Embryonic facial prominence (tissue), 1 donor: ENCODE results near the gene PKN3.
"Not testable (repeated sequence)": the region's sequence is repeated elsewhere in the genome, so short reads cannot be mapped to it uniquely, and the experiment has no call there.

Source experiments
- DNase-seq: peaks from one replicate; pipeline ENCODE4 v3.0.0-alpha.2; 2016; ENCODE audit errors: extremely low spot score

The PKN3 gene

GRCh38 chr9:128702445-128702948 is at the start of gene PKN3:
PKN3 (plus strand) TSS chr9:128702503; CDS start chr9:128702916, 413 bp downstream.
- peak; percentile 49 for DNase-seq

DNA sequence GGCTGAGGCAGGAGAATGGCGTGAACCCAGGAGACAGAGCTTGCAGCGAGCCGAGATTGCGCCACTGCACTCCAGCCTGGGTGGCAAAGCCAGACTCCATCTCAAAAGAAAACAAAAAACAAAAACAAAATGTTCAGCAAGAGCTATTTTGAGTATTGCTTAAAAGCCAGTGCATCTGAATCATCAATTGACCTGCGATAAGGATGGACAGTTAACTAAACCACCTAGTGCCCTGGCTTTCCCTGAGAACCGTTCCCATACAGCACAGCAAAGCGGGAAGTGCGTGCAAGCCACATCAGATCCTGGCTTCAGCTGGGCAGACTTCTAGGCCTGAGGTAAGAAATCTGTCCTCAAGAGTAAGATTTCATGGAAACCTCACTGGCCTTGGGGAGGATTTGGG is 48.4 kb upstream of the PKN3 start:
- DNase-seq = no peak

GRCh38 chr9:128654481-128654880 is 47.8 kb upstream of the PKN3 start:
- no peak for DNase-seq

DNA sequence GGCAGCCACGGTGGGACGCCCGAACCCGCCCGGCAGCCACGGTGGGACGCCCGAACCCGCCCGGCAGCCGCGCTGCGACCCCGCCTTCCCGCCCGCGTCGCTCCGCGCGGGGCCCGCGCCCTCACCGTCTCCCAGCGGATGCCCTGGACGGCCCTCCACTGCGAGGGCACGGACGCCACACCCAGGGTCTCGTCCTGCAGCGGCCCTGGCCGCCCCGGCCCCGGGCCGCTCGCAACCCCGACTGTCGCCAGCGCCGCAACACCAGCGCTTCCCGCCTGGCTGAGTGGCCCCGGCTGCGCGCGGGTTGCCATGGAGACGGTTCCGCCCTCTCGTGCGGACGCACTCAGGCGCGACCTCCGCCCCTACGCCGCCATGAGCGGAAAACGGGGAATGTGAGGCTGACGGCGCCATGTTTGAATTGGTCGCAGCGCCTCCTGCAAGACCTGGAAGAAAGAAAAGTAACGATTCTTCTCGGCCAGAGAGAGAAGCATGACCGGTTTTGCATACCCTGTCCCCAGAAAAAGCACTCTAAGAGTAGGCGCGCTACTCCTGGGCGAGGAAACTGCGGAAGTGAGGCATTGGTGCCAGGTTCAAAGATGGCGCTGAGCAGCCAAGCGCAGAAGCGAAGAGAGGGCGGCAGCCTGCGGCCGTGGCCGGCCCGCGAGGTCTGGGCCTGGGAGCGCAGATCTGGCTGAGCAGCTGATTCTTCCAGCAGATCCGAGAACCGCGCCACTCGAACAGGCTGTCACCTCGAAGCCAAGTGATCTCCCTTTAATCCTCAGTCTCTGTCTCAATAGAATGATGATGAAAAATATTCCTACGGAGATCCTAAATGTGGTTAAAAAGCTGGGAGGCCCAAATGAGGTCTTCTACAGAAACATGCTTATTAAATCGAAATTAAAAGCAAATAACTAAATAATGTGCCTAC is 45.6 kb upstream of the PKN3 start, which contains the start of gene DYNC2I2:
DYNC2I2 (minus strand) TSS at position 432 of the 928 bp plus-strand sequence; CDS start at position 311, 121 bp downstream.
- DNase-seq = peak; percentile 84

DNA sequence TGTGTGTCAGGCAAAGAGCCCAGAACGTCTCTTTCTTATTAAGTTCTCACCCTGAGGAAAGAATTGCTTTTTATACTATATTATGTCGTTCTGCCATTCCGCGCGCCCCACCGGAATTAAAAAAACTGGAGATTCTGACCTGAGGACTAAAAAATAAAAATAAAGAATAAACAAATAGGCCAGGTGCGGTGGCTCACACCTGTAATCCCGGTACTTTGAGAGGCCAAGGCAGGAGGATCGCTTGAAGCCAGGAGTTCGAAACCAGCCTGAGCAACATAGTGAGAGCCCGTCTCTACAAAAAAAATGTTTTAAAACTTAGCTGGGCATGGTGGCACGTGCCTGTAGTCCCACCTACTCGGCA is 45.0 kb upstream of the PKN3 start:
- no peak for DNase-seq

DNA sequence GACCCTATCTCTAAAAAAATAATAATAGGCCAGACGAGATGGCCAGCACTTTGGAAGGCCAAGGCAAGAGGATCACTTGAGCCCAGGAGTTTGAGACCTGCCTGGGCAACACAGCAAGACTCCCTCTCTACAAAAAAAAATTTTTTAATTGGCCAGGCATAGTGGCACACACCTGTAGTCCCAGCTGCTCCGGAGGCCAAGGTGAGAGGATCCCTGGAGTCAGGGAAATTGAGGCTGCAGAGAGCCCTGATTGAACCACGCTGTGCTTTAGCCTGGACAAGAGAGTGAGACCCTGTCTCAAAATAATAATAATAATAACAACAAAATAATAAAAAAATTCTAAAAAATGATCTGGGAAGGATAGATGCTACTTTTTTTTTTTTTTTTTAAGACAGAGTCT is 44.5 kb upstream of the PKN3 start:
- no peak for DNase-seq

GRCh38 chr9:128666481-128666941 is 35.8 kb upstream of the PKN3 start:
- not testable (repeated sequence) for DNase-seq

DNA sequence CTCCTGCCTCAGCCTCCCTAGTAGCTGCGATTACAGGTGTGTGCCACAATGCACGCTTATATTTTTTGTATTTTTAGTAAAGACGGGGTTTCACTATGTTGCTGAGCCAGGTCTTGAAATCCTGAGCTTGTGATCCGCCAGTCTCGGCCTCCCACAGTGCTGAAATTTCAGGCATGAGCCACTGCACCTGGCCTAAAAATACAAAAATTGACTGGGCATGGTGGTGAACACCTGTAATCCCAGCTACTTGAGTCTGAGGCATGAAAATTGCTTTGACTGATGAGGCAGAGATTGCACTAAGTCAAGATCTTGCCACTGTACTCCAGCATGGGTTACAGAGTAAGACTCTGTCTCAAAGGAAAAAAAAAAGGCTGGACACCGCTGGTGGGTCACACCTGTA is 32.5 kb upstream of the PKN3 start:
- DNase-seq = no peak

DNA sequence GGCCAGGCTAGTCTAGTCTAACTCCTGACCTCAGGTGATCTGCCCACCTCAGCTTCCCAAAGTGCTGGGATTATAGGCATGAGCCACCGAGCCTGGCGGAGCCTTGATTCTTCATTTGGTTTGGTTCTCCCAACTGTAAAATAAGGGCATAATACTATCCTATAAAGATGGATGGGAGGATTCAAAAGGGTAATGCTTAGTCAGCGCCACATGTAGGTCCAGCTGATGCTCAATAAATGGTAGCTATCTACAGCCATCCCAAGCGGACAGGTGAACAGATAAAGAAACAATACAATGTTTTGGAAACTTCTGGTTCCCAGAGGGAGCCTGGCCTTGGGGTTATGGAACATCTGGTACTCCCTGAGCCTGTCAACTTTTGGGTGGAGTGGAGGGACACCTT is 26.9 kb upstream of the PKN3 start:
- no peak for DNase-seq

DNA sequence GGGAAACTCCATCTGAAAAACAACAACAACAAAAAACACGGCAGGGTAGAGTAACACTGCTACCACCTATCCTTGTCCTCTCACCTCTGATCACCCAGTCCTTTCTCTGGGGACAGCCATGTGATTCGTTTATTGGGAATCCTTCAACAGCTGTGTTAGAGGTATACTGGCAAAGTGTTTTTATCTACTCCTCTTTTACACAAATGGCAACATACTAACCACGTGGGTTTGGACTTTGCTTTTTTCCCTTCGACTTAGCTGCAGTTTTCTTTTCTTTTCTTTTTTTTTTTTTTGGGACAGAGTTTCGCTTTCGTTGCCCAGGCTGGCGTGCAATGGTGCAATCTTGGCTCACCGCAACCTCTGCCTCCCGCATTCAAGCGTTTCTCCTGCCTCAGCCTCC is 24.5 kb upstream of the PKN3 start:
- no peak for DNase-seq

DNA sequence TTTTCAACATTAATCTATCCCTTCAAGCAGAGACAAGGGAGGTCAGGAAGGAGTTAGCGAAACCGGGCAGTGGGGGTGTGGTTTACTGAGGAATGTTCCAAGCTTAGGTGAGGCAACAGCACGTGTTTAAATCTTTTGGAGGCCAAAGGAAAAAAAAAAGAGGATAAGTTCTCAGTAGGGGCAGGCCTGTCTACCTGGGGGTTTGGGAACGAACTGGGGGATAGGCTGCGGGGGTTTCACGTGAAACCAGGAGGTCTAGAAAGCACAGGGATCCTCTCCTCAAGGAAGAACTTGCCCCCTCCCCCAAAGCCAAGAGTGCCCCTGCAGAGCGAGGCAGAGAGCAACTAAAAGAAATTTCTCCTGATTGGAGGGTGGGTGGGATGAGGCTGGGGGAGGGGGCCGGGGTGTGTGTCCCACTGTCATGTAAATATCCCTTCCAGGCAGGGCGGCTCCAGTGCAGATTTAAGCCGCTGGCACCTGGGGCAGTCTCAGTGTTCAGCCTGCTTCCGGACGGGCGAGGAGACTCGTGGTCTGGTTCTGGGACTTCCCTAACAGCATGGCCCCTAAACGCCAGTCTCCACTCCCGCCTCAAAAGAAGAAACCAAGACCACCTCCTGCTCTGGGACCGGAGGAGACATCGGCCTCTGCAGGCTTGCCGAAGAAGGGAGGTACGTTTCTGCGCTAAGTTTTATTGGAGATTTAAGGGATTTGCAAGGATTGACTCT is 18.8 kb upstream of the PKN3 start:
- DNase-seq = no peak

DNA sequence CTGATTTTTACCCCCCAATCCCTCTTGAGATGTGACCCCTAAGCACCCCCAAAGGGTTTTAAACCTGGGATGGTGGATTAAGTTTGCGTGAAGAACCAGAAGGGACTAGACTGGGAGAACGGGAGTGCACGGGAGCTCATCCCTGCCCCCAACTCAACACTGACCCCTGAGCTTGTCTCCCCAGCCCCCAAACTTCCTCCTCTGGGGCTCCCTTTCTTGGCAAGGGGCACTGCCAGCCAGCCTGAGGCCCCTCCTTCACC is 18.3 kb upstream of the PKN3 start:
- no peak for DNase-seq

GRCh38 chr9:128684325-128685199 is 17.7 kb upstream of the PKN3 start:
- peak; percentile 46 for DNase-seq

GRCh38 chr9:128685636-128686489 is 16.4 kb upstream of the PKN3 start:
- DNase-seq = no peak

- no peak for DNase-seq
These were observed 14.8 kb upstream of the PKN3 start for GRCh38 chr9:128687453-128687852.

DNA sequence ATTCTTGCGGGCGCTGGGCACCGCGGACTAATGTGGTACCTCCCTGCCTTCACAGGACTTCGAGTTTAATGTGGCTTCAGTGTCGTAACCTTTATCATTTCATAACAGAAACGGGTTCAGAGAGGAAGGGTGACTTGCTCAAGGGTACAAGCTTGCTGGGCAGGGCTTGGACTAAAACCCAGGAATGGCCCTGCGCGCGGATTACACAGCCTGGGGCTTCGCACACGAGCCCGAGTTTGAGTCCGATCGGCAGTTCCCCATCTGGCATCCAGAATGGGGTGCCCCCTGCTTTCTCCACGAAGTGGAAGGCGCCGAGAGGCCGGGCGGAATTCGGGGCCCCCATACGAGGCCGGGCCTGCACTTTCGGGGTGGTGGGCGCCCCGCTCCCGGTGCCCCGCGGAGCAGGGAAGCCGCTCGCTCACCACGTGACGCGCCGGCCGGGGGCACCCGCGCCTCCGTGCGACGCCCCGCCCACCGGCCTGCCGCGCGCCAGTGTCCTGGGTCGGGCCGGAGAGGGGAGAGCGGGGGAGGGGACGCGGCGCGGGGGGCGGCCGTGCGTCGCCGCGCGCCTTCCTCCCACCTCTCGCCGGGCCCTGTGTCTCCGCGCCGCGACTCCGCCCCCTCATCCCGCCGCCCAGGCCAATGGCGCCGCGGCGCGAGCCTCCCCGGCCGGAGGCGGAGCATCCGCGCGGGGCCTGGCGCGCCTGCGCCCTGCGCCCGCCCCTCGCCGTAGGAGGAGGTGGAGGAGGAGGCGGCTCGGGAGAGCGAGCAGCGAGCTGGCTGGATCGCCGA is 13.6 kb upstream of the PKN3 start, which contains the start of gene SET:
SET (plus strand) TSS at position 722 of the 792 bp plus-strand sequence. CDS start 361 bp downstream, outside the sequence.
- DNase-seq = peak; percentile 87

GRCh38 chr9:128689293-128689774 is 13.0 kb upstream of the PKN3 start:
- peak; percentile 44 for DNase-seq

- peak; percentile 49 for DNase-seq
These were observed 12.3 kb upstream of the PKN3 start for GRCh38 chr9:128689820-128690683.

DNA sequence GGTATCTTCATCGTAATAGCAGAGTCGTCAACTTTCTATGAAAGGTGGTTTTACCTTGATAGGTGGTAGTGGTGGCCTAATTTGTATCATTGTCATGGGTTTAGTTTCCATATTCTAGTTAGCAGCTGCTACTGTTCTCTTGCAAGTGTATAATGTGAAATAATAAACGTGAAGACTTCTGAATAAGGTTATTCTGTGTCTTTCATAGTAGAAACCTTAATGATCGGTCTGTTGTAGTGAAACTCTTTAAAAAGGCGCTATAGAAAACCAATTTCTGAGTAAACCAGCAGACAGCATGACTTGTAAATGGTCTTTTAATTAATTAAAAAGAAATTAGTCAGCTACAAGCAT is 11.6 kb upstream of the PKN3 start:
- DNase-seq = no peak
